GM21423 (cell line): ENCODE measurements around the gene GPC6.

ENCODE experiments used
- ATAC-seq: cut with Tn5 transposase; IDR thresholded peaks from one replicate; pipeline ENCODE4 v1.9.1; 2021; ENCODE audit warnings: mild to moderate bottlenecking, moderate library complexity; ENCODE audit not compliant: unreplicated experiment

Gene GPC6

GRCh38 chr13:93727211-93728141, 500.9 kb downstream of the GPC6 start:
- no peak for ATAC-seq

DNA sequence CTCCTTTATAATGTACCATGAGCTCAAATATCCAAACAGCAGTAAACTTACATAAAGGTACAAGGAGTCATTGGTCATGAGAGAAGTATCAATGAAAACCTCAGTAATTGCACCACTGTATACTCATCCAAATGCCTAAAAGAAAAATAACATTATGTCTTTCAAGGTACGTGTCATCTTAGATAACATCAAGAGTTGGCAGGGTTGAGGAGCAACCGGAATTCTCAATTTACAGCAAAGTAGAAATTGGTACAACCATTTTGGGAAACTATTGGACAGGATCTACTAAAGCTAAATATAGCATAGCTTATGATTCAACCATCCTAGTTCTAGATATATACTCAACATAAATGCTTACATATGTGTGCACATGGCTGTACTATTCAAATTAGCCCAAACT, 502.8 kb downstream of the GPC6 start:
- ATAC-seq = no peak

DNA sequence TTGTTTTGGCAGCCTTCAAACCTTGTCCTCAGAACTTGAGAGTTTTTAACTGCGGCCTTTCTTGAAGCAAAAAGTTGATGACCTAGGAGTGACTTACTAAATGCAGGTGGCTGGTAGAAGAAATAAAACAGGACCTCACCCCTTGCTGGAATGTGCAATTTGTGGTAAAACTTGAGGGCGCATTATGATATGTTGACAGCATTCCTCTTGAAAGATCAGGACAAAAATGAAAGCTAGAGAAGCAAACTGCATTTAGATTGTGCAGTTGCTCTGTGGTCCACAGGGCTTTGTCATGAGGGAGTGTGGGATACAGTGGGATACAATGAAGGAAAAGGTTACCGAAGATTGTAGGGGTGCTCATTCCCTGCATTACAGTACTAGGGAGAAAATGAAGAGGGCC, 504.2 kb downstream of the GPC6 start:
- ATAC-seq = no peak

DNA sequence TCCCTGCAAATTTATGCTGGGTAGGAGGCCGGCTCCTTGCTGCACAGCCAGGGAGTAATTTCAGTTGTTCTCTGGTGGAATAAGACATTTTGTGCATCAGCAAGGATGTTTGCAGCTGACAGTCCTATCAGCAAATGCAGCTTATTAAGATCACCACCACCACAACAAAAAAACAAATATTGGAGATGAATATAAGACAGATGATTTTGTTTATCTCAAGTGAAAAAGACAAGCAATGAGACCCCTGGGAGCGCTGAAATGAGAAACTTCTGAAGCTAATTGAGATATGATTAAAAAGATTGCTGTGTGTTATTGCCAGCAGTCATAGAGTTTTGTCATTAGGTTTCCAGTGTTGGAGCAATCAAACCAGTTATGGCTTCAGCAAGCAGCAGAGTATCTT, 505.6 kb downstream of the GPC6 start:
- no peak for ATAC-seq

DNA sequence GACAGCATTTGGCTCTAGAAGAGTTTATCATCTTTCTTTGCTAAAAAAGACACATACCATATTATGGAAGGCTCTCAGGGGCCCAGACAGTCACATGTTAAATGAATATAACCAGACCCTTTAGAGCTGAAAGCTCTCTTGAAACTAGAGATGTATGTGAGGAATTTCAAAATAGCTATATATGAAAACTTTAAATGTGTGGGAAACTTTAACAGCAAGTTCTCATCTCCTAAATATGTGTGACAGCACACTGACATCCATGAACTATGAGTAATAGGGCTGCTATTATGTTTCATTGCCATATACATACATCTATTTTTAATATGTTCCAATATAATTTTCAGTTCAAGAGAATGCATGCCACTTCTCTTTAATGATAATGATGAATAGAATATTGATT, 509.5 kb downstream of the GPC6 start:
- ATAC-seq = no peak

DNA sequence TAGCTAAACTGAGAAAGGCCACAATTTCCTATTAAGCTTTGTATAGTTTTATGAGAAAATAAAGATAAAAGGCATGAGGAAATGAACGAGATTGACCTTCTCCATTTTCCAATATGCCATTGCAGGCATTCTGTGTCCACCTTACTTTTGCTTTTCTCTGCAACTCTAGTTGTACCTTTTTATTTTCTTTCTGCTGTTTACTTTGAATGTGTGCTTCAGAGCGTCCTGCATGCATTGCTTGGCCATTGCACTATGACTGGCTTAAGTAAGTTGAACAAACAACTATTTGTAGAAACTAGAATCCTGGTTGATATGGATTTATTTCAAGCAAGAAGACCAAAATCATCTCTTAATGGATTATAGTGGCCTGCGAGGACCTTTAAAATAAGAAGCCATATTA, 510.3 kb downstream of the GPC6 start:
- no peak for ATAC-seq

- no peak for ATAC-seq
Measured at GRCh38 chr13:93740334-93740733, 513.7 kb downstream of the GPC6 start.

DNA sequence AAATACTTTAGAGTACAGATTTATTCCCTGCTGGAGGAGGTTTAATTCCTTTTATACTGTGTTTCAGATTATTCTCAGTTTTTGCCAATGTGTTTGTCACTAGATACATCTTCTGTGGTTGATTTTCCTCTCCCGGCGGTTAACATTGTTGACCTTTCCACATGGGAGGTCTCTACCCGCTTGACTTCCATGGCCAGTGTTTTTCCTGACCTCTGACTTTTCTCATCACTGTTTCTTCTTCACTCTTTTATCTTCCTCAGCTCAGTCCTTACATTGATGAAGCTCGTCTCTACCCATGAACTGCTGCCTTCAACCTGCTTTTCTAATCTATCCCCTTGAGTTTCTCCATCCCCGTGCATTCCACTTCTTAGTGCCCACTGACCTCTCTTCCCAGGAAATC, 517.4 kb downstream of the GPC6 start:
- ATAC-seq = no peak

DNA sequence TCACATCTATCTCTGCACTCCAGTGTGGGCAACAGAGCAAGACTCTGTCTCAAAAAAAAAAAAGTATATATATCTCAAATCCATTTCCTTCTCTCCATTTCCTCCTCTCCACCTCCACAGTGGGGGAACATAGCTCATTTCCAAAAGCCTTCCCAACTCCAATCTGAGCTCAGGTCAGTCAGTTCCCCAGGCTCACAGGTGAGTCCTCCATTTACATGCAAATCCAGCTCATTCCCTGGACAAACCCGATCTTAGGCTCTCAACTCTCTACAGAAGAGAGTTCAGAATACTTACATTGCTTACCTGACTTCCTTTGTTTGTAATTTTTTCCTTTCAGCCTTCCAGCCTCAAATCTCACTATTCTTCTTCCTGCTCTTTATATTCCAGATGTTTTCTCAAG, 518.3 kb downstream of the GPC6 start:
- ATAC-seq = no peak

- no peak for ATAC-seq
Measured at GRCh38 chr13:93745884-93746283, 519.3 kb downstream of the GPC6 start.

DNA sequence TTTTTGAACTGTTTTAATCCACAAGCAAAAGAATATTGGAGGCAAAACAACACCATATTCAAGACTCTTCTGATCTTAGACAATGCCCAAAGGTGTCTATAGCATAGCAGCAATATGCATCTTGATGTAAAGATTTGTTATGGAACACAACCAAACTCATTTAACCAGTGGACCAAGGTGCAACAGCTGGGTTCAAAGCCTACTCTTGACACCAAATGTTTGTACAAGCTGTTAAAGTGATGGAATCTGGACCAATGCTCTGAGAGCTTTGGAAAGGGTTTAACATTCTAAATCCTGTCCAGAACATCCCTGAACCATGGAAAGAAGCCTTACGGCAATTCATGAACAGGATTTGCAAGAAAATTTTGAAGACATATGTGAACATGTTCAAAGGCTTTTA, 520.0 kb downstream of the GPC6 start:
- no peak for ATAC-seq

GRCh38 chr13:93750676-93751075, 524.1 kb downstream of the GPC6 start:
- no peak for ATAC-seq

DNA sequence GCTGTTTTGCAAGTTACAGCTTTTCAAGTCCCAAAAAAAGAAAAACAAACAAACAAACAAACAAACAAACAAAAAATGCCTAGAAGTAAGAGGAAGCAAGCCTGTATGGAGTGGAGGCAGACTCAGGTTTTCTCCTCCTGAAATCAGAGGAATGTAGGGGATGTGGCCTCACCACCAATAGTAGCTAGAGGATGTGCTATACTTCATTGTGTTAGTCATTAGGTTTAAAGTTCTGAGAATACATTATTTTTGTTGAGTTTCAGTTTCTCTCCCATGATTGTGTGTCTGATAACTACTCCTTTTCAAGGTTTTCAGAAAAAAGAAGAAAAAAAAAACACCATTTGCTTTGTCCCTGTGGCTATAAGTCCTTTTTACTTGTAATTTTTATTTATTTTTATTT, 524.5 kb downstream of the GPC6 start:
- ATAC-seq = no peak

DNA sequence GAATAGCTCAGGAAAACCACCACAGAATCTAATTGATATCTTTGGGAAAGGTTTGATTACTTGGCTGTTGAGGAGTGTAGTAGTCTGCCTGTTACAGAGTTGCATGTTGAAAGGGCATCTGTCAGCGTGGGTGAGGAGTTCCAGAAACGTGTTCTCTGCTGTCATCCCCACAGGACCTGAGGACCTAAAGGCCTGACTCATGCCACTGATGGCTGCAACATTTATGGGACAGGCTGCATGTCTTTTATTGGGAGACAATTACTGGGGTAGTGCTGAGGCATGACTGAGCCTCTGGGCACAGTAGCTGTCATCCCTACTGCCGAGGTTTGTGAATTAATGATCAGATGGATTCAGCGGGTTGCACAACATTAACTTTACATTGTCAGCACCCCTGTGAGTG, 525.9 kb downstream of the GPC6 start:
- ATAC-seq = no peak

DNA sequence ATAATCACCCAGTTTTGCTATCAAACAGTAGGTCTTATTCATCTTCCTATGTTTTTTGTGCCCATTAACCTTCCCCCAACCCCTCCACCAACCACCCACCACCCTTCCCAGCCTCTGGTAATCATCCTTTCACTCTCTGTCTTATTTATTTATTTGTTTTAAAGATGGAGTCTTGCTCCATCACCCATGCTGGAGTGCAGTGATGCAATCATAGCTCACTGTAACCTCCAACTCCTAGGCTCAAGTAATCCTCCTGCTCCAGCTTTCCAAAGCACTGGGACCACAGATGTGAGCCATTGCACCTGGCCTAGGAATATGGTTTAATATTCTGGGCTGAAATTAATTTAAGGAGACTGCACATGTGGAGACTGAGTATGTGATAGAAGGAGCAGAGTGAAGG, 527.0 kb downstream of the GPC6 start:
- no peak for ATAC-seq

GRCh38 chr13:93755341-93755740, 528.7 kb downstream of the GPC6 start:
- ATAC-seq = no peak

GRCh38 chr13:93758575-93758974, 532.0 kb downstream of the GPC6 start:
- ATAC-seq = no peak

DNA sequence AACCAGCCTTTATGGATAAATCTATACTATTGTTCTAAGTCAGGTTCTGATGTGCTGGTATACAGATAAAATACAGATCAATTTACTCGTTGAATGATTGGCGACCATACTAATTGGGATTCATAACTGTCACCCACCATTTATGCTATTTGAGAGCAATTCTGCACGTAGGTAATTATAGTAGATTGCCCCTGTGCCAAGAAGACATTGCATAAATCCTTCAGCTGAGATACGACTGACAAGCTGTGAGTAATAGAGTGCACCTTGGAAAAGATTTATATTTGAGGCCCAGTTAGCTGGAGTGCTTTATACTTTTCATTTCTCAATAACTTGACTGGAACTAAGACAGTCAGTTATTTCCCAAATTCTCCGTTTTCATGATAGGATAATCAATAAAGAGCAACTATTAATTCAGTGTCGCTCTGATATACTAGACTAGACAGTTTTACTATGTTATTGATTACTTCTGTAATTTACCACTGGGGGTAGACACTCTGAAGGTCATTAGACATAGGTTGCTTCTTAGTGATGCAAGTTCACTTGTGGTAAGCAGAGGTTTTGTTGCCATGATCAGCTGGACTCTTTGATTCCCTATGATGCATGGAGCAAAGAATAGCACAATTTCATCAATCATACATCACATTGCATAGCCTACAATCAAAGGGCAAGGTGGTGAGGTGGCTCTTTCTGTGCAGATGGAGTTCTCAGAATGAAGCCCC, 536.3 kb downstream of the GPC6 start:
- no peak for ATAC-seq

DNA sequence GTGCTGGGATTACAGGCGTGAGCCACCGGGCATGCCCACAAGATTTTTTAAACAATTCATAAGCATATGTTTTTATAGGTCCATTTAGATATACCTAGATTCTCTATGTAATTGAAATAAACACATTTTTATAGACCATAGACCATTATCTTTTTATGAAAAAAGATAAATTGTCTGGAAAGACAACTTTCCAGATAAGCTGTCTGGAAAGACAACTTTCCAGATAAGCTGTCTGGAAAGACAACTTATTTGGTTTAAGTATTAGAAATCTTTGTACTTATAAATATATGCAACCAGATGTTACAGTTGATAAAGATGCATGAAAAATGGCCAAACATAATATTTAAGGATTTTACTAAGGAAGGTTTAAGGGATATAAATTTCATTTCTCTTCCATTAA, 538.5 kb downstream of the GPC6 start:
- no peak for ATAC-seq

- ATAC-seq = no peak
Measured at GRCh38 chr13:93765811-93766210, 539.2 kb downstream of the GPC6 start.

- ATAC-seq = no peak
Measured at GRCh38 chr13:93766719-93767118, 540.1 kb downstream of the GPC6 start.

- ATAC-seq = no peak
Measured at GRCh38 chr13:93767180-93767916, 540.7 kb downstream of the GPC6 start.
